RWPE2 (cell line): Measurements from ENCODE around the gene LONP2.

Source experiments
- ATAC-seq: fragments of 200-7000 bp; cut with Tn5 transposase; 3 replicates; pipeline ENCODE4 v1.9.1; 2021; ENCODE audit warnings: low read depth
- DNase-seq: peaks from one replicate; pipeline ENCODE4 v3.0.0-alpha.2; 2020; ENCODE audit warnings: low spot score
- H3K27ac ChIP-seq: fragments of 450-650 bp; 2 replicates; pipeline ENCODE4 v1.5.1; 2017; ENCODE audit warnings: mild to moderate bottlenecking; ENCODE audit not compliant: poor library complexity, severe bottlenecking
- H3K27me3 ChIP-seq: fragments of 250-450 bp; sonication (Bioruptor Pico); 2 replicates; pipeline ENCODE4 v1.5.1; 2021; ENCODE audit warnings: mild to moderate bottlenecking, moderate library complexity; ENCODE audit not compliant: insufficient read depth, poor library complexity, severe bottlenecking
- H3K36me3 ChIP-seq: fragments of 250-450 bp; sonication (Bioruptor Pico); 2 replicates; pipeline ENCODE4 v1.5.1; 2020; ENCODE audit warnings: low read depth, mild to moderate bottlenecking, moderate library complexity
- H3K4me1 ChIP-seq: fragments of 250-450 bp; sonication (Bioruptor Pico); 2 replicates; pipeline ENCODE4 v1.5.1; 2021; ENCODE audit warnings: mild to moderate bottlenecking, moderate library complexity; ENCODE audit not compliant: insufficient read depth, poor library complexity, severe bottlenecking
- H3K4me3 ChIP-seq: fragments of 250-450 bp; sonication (Bioruptor Pico); 2 replicates; pipeline ENCODE4 v1.5.1; 2021; ENCODE audit warnings: mild to moderate bottlenecking, moderate library complexity; ENCODE audit not compliant: severe bottlenecking
- H3K9me3 ChIP-seq: fragments of 250-450 bp; sonication (Bioruptor Pico); 2 replicates; pipeline ENCODE4 v1.5.1; 2021; ENCODE audit warnings: mild to moderate bottlenecking, moderate library complexity; ENCODE audit not compliant: severe bottlenecking
- TF ChIP-seq, protein P1 (sequence below): fragments of 450-650 bp; IDR thresholded peaks from one replicate; pipeline ENCODE4 v1.5.1; 2017; ENCODE audit warnings: mild to moderate bottlenecking, moderate library complexity; ENCODE audit not compliant: poor library complexity, severe bottlenecking

LONP2 gene

GRCh38 chr16:48384520-48385252, 140.6 kb downstream of the LONP2 start:
- no peaks in the 10 kb centered on the region for H3K9me3 ChIP-seq
- H3K4me3 ChIP-seq = peak overlapping the region; percentile 100
- H3K27me3 ChIP-seq = no peaks in the 10 kb centered on the region
- peak overlapping the region; percentile 78 for H3K27ac ChIP-seq
- DNase-seq (no peak), ATAC-seq (peak; percentile 70)
- H3K36me3 ChIP-seq = 0 out of 2 replicates have a peak, but pooled peaks cover 6% of the 10 kb centered on the region
- H3K4me1 ChIP-seq = peaks cover 14% of the 10 kb centered on the region
- TF ChIP-seq, protein P1, sequence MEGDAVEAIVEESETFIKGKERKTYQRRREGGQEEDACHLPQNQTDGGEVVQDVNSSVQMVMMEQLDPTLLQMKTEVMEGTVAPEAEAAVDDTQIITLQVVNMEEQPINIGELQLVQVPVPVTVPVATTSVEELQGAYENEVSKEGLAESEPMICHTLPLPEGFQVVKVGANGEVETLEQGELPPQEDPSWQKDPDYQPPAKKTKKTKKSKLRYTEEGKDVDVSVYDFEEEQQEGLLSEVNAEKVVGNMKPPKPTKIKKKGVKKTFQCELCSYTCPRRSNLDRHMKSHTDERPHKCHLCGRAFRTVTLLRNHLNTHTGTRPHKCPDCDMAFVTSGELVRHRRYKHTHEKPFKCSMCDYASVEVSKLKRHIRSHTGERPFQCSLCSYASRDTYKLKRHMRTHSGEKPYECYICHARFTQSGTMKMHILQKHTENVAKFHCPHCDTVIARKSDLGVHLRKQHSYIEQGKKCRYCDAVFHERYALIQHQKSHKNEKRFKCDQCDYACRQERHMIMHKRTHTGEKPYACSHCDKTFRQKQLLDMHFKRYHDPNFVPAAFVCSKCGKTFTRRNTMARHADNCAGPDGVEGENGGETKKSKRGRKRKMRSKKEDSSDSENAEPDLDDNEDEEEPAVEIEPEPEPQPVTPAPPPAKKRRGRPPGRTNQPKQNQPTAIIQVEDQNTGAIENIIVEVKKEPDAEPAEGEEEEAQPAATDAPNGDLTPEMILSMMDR = no peak

GRCh38 chr16:48385253-48386150, 141.4 kb downstream of the LONP2 start, which contains the start of gene SIAH1:
TSS of gene SIAH1 (minus strand) at chr16:48385413. CDS start at chr16:48362428, 22,985 bp downstream.
- ATAC-seq (peak; percentile 59), DNase-seq (peak; percentile 76)
- Histone ChIP-seq H3K4me1 (peaks cover 14% of the 10 kb centered on the region), H3K9me3 (no peaks in the 10 kb centered on the region), H3K4me3 (peak within 1 kb of the TSS; percentile 100), H3K27me3 (no peaks in the 10 kb centered on the region), H3K36me3 (0 out of 2 replicates have a peak, but pooled peaks cover 6% of the 10 kb centered on the region), H3K27ac (peak within 1 kb of the TSS; percentile 78)
- TF ChIP-seq, protein P1 = no peak

GRCh38 chr16:48386559-48387312, 142.6 kb downstream of the LONP2 start:
- Histone ChIP-seq H3K9me3 (no peaks in the 10 kb centered on the region), H3K27me3 (no peaks in the 10 kb centered on the region), H3K27ac (no peak overlapping the region), H3K4me3 (no peak overlapping the region), H3K36me3 (0 out of 2 replicates have a peak, but pooled peaks cover 6% of the 10 kb centered on the region), H3K4me1 (peaks cover 14% of the 10 kb centered on the region)
- DNase-seq (no peak), ATAC-seq (no peak)
- TF ChIP-seq, protein P1 = no peak

DNA sequence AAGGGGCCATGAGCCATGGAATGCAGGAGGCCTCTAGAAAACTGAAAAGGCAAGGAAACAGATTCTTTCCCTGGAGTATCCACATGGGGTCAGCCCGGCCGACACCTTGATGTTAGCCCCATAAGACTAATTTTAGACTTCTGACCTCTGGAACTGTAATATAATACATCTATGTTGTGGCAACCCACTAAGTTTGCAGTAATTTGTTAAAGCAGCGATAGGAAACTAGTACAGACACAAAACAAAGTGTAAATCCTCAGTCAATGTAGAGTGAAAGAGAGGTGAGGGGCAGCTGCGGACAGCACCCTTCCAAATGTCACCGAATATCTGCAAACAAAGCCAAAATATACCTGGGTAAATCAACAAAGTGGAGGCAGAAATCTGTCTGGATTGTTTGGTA, 148.3 kb downstream of the LONP2 start:
- DNase-seq (no peak), ATAC-seq (no peak)
- no peaks in the 10 kb centered on the region for H3K27me3 ChIP-seq
- H3K9me3 ChIP-seq = no peaks in the 10 kb centered on the region
- H3K27ac ChIP-seq = no peak overlapping the region
- TF ChIP-seq, protein P1 = no peak
- no peak overlapping the region for H3K4me3 ChIP-seq
- no peaks in the 10 kb centered on the region for H3K4me1 ChIP-seq
- H3K36me3 ChIP-seq = no peaks in the 10 kb centered on the region
